ENCODE results near the gene GUCY1A1.

The GUCY1A1 gene

DNA sequence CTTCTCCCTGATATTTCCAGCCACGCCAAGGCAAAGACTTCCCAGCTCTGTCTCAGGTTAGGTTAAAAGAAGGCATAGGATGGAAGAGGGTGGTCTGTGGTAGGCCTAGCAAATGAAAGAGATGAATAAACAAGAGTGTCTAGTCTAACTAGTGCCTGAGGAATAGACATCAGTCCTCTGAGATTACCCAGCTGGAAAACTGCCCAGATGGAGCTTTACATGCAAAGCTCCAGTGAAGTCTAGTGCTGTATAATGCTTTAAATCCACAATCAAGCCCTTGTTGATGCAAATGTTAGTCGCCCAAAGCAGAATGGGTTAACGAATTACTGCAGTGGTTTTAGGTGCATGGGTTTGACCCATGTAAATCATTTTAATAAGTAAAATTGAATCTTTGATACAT is 67.4 kb downstream of the GUCY1A1 start:
- no peak overlapping the region for H3K4me3 ChIP-seq (ENCODE audit: low read depth, low read length, poor library complexity, severe bottlenecking)
- H3K79me2 ChIP-seq (ENCODE audit: insufficient read depth, low read length) = no peaks in the 10 kb centered on the region
- TF ChIP-seq EZH2 (IDR thresholded peaks at IDR 0.05; ENCODE audit: borderline replicate concordance, low read length) = no peak
- TF ChIP-seq, protein P1, sequence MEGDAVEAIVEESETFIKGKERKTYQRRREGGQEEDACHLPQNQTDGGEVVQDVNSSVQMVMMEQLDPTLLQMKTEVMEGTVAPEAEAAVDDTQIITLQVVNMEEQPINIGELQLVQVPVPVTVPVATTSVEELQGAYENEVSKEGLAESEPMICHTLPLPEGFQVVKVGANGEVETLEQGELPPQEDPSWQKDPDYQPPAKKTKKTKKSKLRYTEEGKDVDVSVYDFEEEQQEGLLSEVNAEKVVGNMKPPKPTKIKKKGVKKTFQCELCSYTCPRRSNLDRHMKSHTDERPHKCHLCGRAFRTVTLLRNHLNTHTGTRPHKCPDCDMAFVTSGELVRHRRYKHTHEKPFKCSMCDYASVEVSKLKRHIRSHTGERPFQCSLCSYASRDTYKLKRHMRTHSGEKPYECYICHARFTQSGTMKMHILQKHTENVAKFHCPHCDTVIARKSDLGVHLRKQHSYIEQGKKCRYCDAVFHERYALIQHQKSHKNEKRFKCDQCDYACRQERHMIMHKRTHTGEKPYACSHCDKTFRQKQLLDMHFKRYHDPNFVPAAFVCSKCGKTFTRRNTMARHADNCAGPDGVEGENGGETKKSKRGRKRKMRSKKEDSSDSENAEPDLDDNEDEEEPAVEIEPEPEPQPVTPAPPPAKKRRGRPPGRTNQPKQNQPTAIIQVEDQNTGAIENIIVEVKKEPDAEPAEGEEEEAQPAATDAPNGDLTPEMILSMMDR (IDR thresholded peaks at IDR 0.05; ENCODE audit: low read length) = no peak
- H3K4me2 ChIP-seq (ENCODE audit: low read length) = no peak overlapping the region
- H3K36me3 ChIP-seq (ENCODE audit: insufficient read depth, low read length) = no peaks in the 10 kb centered on the region
- no peaks in the 10 kb centered on the region for H3K9me3 ChIP-seq (ENCODE audit: low read length)
- H3K27ac ChIP-seq (ENCODE audit: low read depth, low read length, poor library complexity, severe bottlenecking) = no peak overlapping the region
- no peak overlapping the region for H2AFZ ChIP-seq (ENCODE audit: low read length)
- H3F3A ChIP-seq (ENCODE audit: insufficient read depth, low read length) = no peaks in the 10 kb centered on the region
- H3K27me3 ChIP-seq (ENCODE audit: insufficient read depth, low read length) = no peaks in the 10 kb centered on the region
- no peak overlapping the region for H3K9ac ChIP-seq (ENCODE audit: low read length)
- H4K20me1 ChIP-seq (ENCODE audit: insufficient read depth, low read length) = no peaks in the 10 kb centered on the region
- H3K4me1 ChIP-seq (ENCODE audit: insufficient read depth, low read length, severe bottlenecking) = no peaks in the 10 kb centered on the region
- no peaks in the 10 kb centered on the region for H3K9me2 ChIP-seq (ENCODE audit: low read depth, low read length)

DNA sequence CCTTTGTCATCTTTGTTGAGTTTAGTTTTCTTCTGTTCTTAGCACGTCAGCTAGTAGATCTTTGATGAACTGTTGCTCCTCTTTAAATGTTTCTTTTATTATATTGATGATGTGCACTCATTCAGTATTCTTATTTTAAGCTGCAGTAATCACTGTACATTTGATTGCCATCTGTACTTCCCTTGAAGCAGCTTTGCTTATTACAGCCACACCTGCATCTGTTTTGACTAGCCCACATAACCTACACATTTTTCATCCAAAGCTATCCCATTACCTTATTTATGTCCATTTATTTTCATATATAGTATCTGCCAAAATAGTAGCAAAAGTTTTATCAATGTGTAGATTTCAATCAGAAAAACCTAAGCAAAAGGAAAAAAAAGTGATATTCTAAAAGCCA is 68.3 kb downstream of the GUCY1A1 start:
- Histone ChIP-seq H3F3A (ENCODE audit: insufficient read depth, low read length) (no peaks in the 10 kb centered on the region), H2AFZ (ENCODE audit: low read length) (no peak overlapping the region), H3K4me1 (ENCODE audit: insufficient read depth, low read length, severe bottlenecking) (no peaks in the 10 kb centered on the region), H3K9me2 (ENCODE audit: low read depth, low read length) (no peaks in the 10 kb centered on the region), H4K20me1 (ENCODE audit: insufficient read depth, low read length) (no peaks in the 10 kb centered on the region), H3K27me3 (ENCODE audit: insufficient read depth, low read length) (no peaks in the 10 kb centered on the region), H3K9me3 (ENCODE audit: low read length) (no peaks in the 10 kb centered on the region), H3K4me2 (ENCODE audit: low read length) (no peak overlapping the region), H3K79me2 (ENCODE audit: insufficient read depth, low read length) (no peaks in the 10 kb centered on the region), H3K9ac (ENCODE audit: low read length) (no peak overlapping the region), H3K27ac (ENCODE audit: low read depth, low read length, poor library complexity, severe bottlenecking) (no peak overlapping the region), H3K4me3 (ENCODE audit: low read depth, low read length, poor library complexity, severe bottlenecking) (no peak overlapping the region), H3K36me3 (ENCODE audit: insufficient read depth, low read length) (no peaks in the 10 kb centered on the region)
- TF ChIP-seq, protein P1 (IDR thresholded peaks at IDR 0.05; ENCODE audit: low read length) = no peak
- TF ChIP-seq EZH2 (IDR thresholded peaks at IDR 0.05; ENCODE audit: borderline replicate concordance, low read length) = no peak

DNA sequence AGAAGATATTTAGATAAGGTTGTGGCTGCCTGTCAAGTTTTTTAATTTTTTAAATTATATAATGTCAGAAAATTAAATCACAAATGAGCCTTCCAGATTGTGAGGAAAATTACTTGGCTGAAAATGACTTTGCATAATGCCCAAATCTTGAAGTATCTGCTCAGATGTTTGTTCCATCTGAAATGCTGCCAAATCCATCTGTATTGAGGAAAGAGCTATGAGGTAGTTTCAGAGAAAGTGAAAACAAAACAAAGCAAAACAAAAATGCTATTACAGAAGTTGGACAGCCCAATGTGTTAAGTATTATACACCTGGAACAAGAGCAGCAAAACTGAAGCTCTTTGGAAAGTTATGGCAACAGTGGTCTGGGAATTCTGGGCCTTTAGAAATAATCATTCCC is 68.8 kb downstream of the GUCY1A1 start:
- H3K9me3 ChIP-seq (ENCODE audit: low read length) = no peaks in the 10 kb centered on the region
- no peak overlapping the region for H3K27ac ChIP-seq (ENCODE audit: low read depth, low read length, poor library complexity, severe bottlenecking)
- H3K9me2 ChIP-seq (ENCODE audit: low read depth, low read length) = no peaks in the 10 kb centered on the region
- H3K4me2 ChIP-seq (ENCODE audit: low read length) = no peak overlapping the region
- TF ChIP-seq, protein P1 (IDR thresholded peaks at IDR 0.05; ENCODE audit: low read length) = no peak
- TF ChIP-seq EZH2 (IDR thresholded peaks at IDR 0.05; ENCODE audit: borderline replicate concordance, low read length) = no peak
- H3K4me1 ChIP-seq (ENCODE audit: insufficient read depth, low read length, severe bottlenecking) = no peaks in the 10 kb centered on the region
- H4K20me1 ChIP-seq (ENCODE audit: insufficient read depth, low read length) = no peaks in the 10 kb centered on the region
- H3K9ac ChIP-seq (ENCODE audit: low read length) = no peak overlapping the region
- no peaks in the 10 kb centered on the region for H3K36me3 ChIP-seq (ENCODE audit: insufficient read depth, low read length)
- no peak overlapping the region for H3K4me3 ChIP-seq (ENCODE audit: low read depth, low read length, poor library complexity, severe bottlenecking)
- H2AFZ ChIP-seq (ENCODE audit: low read length) = no peak overlapping the region
- no peaks in the 10 kb centered on the region for H3K79me2 ChIP-seq (ENCODE audit: insufficient read depth, low read length)
- H3K27me3 ChIP-seq (ENCODE audit: insufficient read depth, low read length) = no peaks in the 10 kb centered on the region
- no peaks in the 10 kb centered on the region for H3F3A ChIP-seq (ENCODE audit: insufficient read depth, low read length)
